Tibial nerve (tissue), 4 donors: Measurements from ENCODE around the gene MTNR1A. TPM values are rescaled to one million over a fixed set of nuclear protein-coding genes. Genes with fewer than 3 reads are reported as not detected.

Experiments used
- DNase-seq, 2 donors: peaks; one replicate each; pipeline ENCODE4 v3.0.0-alpha.2; 2019; ENCODE audit warnings: low spot score in 2 of 2
- H3K27ac ChIP-seq, 4 donors: fragments of 200-600 bp; sonication (generic) in 3 of 4; one replicate each; pipeline ENCODE4 v1.5.1; 2017 to 2019; ENCODE audit warnings: mild to moderate bottlenecking in 1 of 4
- H3K27me3 ChIP-seq, 2 donors: fragments of 200-600 bp; sonication (generic) in 1 of 2; one replicate each; pipeline versions ENCODE4 v1.5.1 to v1.6.0; 2017 to 2019
- H3K36me3 ChIP-seq, 3 donors: fragments of 200-600 bp; sonication (generic); one replicate each; pipeline ENCODE4 v1.5.1; 2018 to 2019
- H3K4me1 ChIP-seq, 4 donors: fragments of 200-600 bp; sonication (generic) in 3 of 4; one replicate each; pipeline ENCODE4 v1.5.1; 2017 to 2019
- H3K4me3 ChIP-seq, 4 donors: fragments of 200-600 bp; sonication (generic) in 3 of 4; one replicate each; pipeline ENCODE4 v1.5.1; 2017 to 2019; ENCODE audit warnings: mild to moderate bottlenecking in 1 of 4, moderate library complexity in 1 of 4
- H3K9me3 ChIP-seq, 4 donors: fragments of 200-600 bp; sonication (generic) in 3 of 4; one replicate each; pipeline ENCODE4 v1.5.1; 2017 to 2019
- EP300 ChIP-seq, 2 donors: sonication (generic); formaldehyde crosslinking; IDR thresholded peaks; one replicate each; pipeline ENCODE4 v1.6.1; 2017; ENCODE audit warnings: antibody characterized with exemption in 2 of 2, mild to moderate bottlenecking in 1 of 2
- POLR2A ChIP-seq, 2 donors: fragments of 450-650 bp; IDR thresholded peaks; one replicate each; pipeline ENCODE4 v1.6.1; 2017; ENCODE audit warnings: antibody characterized with exemption in 2 of 2, mild to moderate bottlenecking in 2 of 2, moderate library complexity in 2 of 2
- WGBS, 2 donors: methylation state at CpG; one replicate each; pipeline ENCODE4 v1.1.5; 2018; 5-methylcytosine and 5-hydroxymethylcytosine counted together
- total RNA-seq, 4 donors: library from RNA; depleted of rRNA; stranded (reverse); fragments of >200 nt; gene quantifications; one replicate each; pipeline ENCODE4 v1.1.0, GENCODE V29; 2016
- TF ChIP-seq, protein P1 (sequence below), 5 experiments: fragments of 200-600 bp in 3 of 5; fragments of 450-650 bp in 2 of 5; sonication (generic) in 3 of 5; IDR thresholded peaks; one replicate each; pipeline ENCODE4 v1.5.1; 2016 to 2019; ENCODE audit warnings: antibody characterized with exemption in 5 of 5, mild to moderate bottlenecking in 3 of 5, moderate library complexity in 2 of 5

Gene MTNR1A
- total RNA-seq, 4 donors from 2014 or later = not detected

DNA sequence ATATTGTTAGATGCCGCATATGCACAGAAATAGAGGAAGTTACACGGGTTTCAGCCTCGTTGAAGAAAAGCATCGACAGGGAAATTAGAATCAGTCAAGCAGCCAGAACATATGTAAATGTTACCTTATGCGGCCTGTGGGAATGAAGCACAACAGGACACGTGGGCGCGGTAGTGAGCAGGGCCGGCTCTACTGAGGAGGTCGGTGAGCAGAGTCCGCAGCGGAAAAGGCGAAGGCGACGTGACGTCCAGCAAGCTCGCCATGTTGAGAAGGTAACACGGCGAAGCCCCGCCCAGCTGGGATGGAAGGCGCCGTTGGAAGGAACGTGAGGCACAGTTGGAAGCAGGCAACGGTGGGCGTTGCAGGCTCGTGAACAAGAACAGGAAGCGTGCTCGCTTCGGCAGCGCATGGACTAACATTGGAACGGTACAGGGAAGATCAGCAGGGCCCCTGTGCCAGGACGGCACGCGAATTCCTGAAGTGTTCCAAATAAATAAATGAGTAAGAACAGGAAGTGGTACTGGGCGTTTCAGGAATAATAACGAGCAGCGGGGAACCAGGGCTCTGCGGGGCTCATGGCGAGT is 54.6 kb downstream of the MTNR1A start:
- Histone ChIP-seq H3K27ac (no peak overlapping the region), H3K4me1 (no peaks in the 10 kb centered on the region), H3K27me3 (no peaks in the 10 kb centered on the region), H3K9me3 (no peaks in the 10 kb centered on the region), H3K4me3 (no peak overlapping the region), H3K36me3 (no peaks in the 10 kb centered on the region)
- TF ChIP-seq, protein P1, sequence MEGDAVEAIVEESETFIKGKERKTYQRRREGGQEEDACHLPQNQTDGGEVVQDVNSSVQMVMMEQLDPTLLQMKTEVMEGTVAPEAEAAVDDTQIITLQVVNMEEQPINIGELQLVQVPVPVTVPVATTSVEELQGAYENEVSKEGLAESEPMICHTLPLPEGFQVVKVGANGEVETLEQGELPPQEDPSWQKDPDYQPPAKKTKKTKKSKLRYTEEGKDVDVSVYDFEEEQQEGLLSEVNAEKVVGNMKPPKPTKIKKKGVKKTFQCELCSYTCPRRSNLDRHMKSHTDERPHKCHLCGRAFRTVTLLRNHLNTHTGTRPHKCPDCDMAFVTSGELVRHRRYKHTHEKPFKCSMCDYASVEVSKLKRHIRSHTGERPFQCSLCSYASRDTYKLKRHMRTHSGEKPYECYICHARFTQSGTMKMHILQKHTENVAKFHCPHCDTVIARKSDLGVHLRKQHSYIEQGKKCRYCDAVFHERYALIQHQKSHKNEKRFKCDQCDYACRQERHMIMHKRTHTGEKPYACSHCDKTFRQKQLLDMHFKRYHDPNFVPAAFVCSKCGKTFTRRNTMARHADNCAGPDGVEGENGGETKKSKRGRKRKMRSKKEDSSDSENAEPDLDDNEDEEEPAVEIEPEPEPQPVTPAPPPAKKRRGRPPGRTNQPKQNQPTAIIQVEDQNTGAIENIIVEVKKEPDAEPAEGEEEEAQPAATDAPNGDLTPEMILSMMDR (IDR thresholded peaks at IDR 0.05) = no peak
- no peak for TF ChIP-seq EP300 (IDR thresholded peaks at IDR 0.05)
- no peak for TF ChIP-seq POLR2A (IDR thresholded peaks at IDR 0.05)
- WGBS, 2 donors = 87 to 89% methylated on average over 39 of the region's 39 CpGs
- no peak for DNase-seq

DNA sequence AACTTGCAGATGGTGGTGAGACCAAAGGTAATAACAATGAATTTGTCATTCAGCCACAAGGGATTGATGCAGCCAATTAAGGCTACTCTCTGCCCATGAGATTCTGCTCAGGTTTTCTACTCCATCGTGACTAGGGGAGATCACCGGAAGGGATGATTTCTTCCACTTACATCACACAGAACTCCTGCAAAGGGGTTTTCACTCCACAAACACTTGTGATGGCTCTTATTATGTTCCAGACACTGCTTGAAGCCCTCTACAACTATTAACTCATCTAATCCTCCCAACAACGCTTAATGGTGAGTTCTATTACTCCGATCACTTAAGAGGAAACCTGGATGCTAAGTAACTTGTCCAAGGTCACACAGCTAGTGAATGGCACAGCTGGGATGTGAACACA is 55.9 kb downstream of the MTNR1A start:
- no peak for TF ChIP-seq EP300 (IDR thresholded peaks at IDR 0.05)
- no peak for TF ChIP-seq POLR2A (IDR thresholded peaks at IDR 0.05)
- TF ChIP-seq, protein P1 (IDR thresholded peaks at IDR 0.05) = no peak
- DNase-seq = no peak
- Histone ChIP-seq H3K4me1 (no peaks in the 10 kb centered on the region), H3K36me3 (no peaks in the 10 kb centered on the region), H3K4me3 (no peak overlapping the region), H3K27ac (no peak overlapping the region), H3K27me3 (no peaks in the 10 kb centered on the region), H3K9me3 (peaks cover 0 to 12% (median 0%) of the 10 kb centered on the region in 4 donors)
- 88 to 90% methylated on average over 4 of the region's 4 CpGs for WGBS, 2 donors

DNA sequence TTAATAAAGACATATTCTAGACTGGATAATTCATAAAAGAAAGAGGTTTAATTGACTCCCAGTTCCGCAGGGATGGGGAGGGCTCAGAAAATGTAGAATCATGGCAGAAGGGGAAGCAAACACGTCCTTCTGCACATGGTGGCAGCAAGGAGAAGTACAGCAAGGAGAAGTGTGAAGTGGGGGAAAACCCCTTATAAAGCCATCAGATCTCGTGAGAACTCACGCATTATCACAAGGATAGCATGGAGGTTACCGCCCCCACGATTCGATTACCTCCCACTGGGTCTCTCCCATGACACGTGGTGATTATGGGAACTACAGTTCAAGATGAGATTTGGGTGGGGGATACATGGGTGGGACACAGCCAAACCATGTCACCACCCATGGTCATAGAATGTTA is 58.3 kb downstream of the MTNR1A start:
- H3K27me3 ChIP-seq = no peaks in the 10 kb centered on the region
- no peaks in the 10 kb centered on the region for H3K4me1 ChIP-seq
- H3K27ac ChIP-seq = no peak overlapping the region
- H3K9me3 ChIP-seq = peaks cover 0 to 26% (median 0%) of the 10 kb centered on the region in 4 donors
- 89 to 91% methylated on average over 8 of the region's 8 CpGs for WGBS, 2 donors
- no peak for DNase-seq
- H3K4me3 ChIP-seq = no peak overlapping the region
- no peaks in the 10 kb centered on the region for H3K36me3 ChIP-seq
- TF ChIP-seq EP300 (IDR thresholded peaks at IDR 0.05) = no peak
- TF ChIP-seq, protein P1 (IDR thresholded peaks at IDR 0.05) = no peak
- TF ChIP-seq POLR2A (IDR thresholded peaks at IDR 0.05) = no peak

DNA sequence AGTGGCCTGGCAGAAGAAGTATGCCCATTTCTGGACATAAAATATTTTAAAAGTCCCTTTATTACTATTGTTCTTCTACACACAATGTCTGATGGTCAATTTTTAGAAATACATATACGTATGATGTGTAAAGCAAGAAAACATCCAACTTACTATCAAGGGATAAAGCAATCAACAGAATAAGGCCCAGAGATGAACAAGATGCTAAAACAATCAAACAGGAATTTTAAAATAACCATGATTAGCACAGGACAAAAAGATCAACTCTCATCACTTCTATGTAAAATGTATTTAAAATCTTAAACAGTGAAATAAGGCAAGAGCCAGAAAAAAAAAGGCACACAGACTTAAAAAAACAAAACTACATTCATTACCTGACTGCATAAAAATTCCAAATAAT is 60.9 kb downstream of the MTNR1A start:
- Histone ChIP-seq H3K9me3 (peaks cover 0 to 26% (median 0%) of the 10 kb centered on the region in 4 donors), H3K27me3 (no peaks in the 10 kb centered on the region), H3K36me3 (no peaks in the 10 kb centered on the region), H3K27ac (no peak overlapping the region), H3K4me3 (no peak overlapping the region), H3K4me1 (no peaks in the 10 kb centered on the region)
- no peak for DNase-seq
- WGBS, 2 donors = 93% methylated on average over 1 of the region's 1 CpG
- TF ChIP-seq EP300 (IDR thresholded peaks at IDR 0.05) = no peak

DNA sequence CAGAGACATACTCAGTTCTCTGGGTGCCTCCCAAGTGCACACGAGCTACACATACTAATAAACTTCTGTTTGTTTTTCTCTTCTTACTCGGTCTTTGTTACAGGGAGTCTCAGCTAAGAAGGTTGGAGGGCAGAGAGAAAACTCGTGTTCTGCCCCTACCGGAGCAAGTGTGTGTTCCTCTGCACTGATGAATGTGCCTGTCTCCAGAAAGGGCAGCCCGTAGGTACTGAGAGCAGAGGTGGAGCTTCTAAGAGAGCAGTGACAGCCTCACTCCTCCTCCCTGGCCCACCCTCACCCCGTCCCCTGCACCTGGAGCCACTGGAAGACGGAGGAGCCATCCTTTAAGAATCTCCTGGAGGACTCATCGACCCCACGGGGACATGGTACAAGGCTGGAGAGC is 67.6 kb downstream of the MTNR1A start:
- TF ChIP-seq POLR2A (IDR thresholded peaks at IDR 0.05) (no peak), EP300 (IDR thresholded peaks at IDR 0.05) (no peak)
- TF ChIP-seq, protein P1 (IDR thresholded peaks at IDR 0.05) = no peak
- Histone ChIP-seq H3K36me3 (no peaks in the 10 kb centered on the region), H3K9me3 (peaks cover 0 to 5% (median 0%) of the 10 kb centered on the region in 4 donors), H3K4me3 (no peak overlapping the region), H3K4me1 (peaks cover 0 to 8% (median 0%) of the 10 kb centered on the region in 4 donors), H3K27ac (no peak overlapping the region), H3K27me3 (no peaks in the 10 kb centered on the region)
- WGBS, 2 donors = 62% methylated on average over 9 of the region's 9 CpGs
- no peak for DNase-seq
